SU-DHL-6 (cell line): ENCODE results near the gene STARD5.

Source experiments
- H2AFZ ChIP-seq: fragments of 200-600 bp; sonication (generic); 2 replicates; pipeline ENCODE4 v1.6.1; 2014; ENCODE audit warnings: low read depth, mild to moderate bottlenecking, moderate library complexity, mixed read lengths, antibody characterized with exemption, low read length; ENCODE audit not compliant: severe bottlenecking
- H3F3A ChIP-seq: fragments of 200-600 bp; shearing (Covaris generic); 2 replicates; pipeline ENCODE4 v1.6.0; 2016; ENCODE audit warnings: antibody characterized with exemption, mild to moderate bottlenecking; ENCODE audit not compliant: insufficient read depth
- H3K27ac ChIP-seq: fragments of 200-600 bp; sonication (generic); 2 replicates; pipeline ENCODE4 v1.5.1; 2016; ENCODE audit warnings: low read depth, mild to moderate bottlenecking, low read length, moderate library complexity, mixed read lengths
- H3K27me3 ChIP-seq: fragments of 200-600 bp; sonication (generic), shearing (Covaris generic); 2 replicates; pipeline ENCODE4 v1.6.0; 2014; ENCODE audit warnings: mild to moderate bottlenecking, low read length
- H3K36me3 ChIP-seq: fragments of 200-600 bp; sonication (generic); 2 replicates; pipeline ENCODE4 v1.6.1; 2014; ENCODE audit warnings: mild to moderate bottlenecking, low read length, mixed read lengths
- H3K4me2 ChIP-seq: fragments of 300-600, 200-600 bp; shearing (Covaris generic), sonication (generic); 2 replicates; pipeline ENCODE4 v1.6.0; 2014; ENCODE audit warnings: low read length, low read depth, mild to moderate bottlenecking; ENCODE audit not compliant: poor library complexity, severe bottlenecking
- H3K4me3 ChIP-seq: fragments of 200-600 bp; sonication (generic); 2 replicates; pipeline ENCODE4 v1.5.1; 2014; ENCODE audit warnings: antibody characterized with exemption, low read length, mild to moderate bottlenecking, mixed read lengths; ENCODE audit not compliant: insufficient read depth, poor library complexity, severe bottlenecking
- H3K79me2 ChIP-seq: fragments of 200-600 bp; sonication (generic); 2 replicates; pipeline ENCODE4 v1.6.1; 2014; ENCODE audit warnings: mild to moderate bottlenecking, low read length, moderate library complexity; ENCODE audit not compliant: insufficient read depth
- H3K9ac ChIP-seq: fragments of 200-600 bp; sonication (generic); 2 replicates; pipeline ENCODE4 v1.7.0; 2014; ENCODE audit warnings: mild to moderate bottlenecking, low read length
- H3K9me2 ChIP-seq: fragments of 200-600 bp; sonication (generic); replicated peaks from 2 replicates; pipeline ENCODE4 v1.6.1; 2014; ENCODE audit warnings: low read length; ENCODE audit not compliant: insufficient read depth
- H3K9me3 ChIP-seq: fragments of 200-600 bp; sonication (generic); 2 replicates; pipeline ENCODE4 v1.6.1; 2014; ENCODE audit warnings: low read length, mixed read lengths; ENCODE audit not compliant: insufficient read depth
- H4K20me1 ChIP-seq: fragments of 200-600 bp; sonication (generic); 2 replicates; pipeline ENCODE4 v1.6.1; 2014; ENCODE audit warnings: low read depth, mild to moderate bottlenecking, antibody characterized with exemption, low read length, moderate library complexity, mixed read lengths
- EZH2phosphoT487 ChIP-seq: fragments of 200-600 bp; sonication (generic), shearing (Covaris generic); conservative IDR thresholded peaks from 2 replicates; pipeline ENCODE4 v1.6.1; 2018; ENCODE audit warnings: mild to moderate bottlenecking, antibody characterized with exemption, low read length, moderate library complexity, mixed read lengths
- TF ChIP-seq, protein P1 (sequence below): fragments of 200-600 bp; sonication (generic); IDR thresholded peaks from one replicate; pipeline ENCODE4 v1.5.1; 2017; ENCODE audit warnings: antibody characterized with exemption, mild to moderate bottlenecking, low read length, moderate library complexity; ENCODE audit not compliant: insufficient read depth, poor library complexity, severe bottlenecking

The STARD5 gene

DNA sequence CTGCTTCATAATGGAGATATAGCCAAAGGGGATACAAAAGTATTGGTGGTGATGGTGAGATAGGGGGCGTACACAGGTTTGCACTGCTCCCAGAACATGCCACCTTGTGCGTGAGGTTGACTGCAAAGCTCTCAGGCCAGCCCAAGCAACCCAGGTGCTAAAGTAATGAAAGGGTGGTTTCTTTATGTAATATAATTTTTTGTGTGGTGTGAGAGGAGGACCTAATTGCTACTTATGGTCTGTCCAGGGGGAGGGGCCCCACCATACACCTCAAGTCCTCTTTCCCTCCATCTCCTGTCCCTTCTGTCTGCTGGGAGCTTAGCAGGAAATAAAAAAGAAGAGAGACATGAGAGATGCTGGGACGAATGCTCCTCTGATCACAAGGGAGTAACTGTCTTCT lies 53.8 kb downstream of the STARD5 start:
- H2AFZ ChIP-seq, result no peak overlapping the region
- no peaks in the 10 kb centered on the region for H3K9me2 ChIP-seq
- H3K79me2 ChIP-seq, result no peaks in the 10 kb centered on the region
- H3K9ac ChIP-seq, result no peak overlapping the region
- no peaks in the 10 kb centered on the region for H3F3A ChIP-seq
- no peak overlapping the region for H3K27ac ChIP-seq
- no peak overlapping the region for H3K4me2 ChIP-seq
- H3K27me3 ChIP-seq, result no peaks in the 10 kb centered on the region
- TF ChIP-seq, protein P1, sequence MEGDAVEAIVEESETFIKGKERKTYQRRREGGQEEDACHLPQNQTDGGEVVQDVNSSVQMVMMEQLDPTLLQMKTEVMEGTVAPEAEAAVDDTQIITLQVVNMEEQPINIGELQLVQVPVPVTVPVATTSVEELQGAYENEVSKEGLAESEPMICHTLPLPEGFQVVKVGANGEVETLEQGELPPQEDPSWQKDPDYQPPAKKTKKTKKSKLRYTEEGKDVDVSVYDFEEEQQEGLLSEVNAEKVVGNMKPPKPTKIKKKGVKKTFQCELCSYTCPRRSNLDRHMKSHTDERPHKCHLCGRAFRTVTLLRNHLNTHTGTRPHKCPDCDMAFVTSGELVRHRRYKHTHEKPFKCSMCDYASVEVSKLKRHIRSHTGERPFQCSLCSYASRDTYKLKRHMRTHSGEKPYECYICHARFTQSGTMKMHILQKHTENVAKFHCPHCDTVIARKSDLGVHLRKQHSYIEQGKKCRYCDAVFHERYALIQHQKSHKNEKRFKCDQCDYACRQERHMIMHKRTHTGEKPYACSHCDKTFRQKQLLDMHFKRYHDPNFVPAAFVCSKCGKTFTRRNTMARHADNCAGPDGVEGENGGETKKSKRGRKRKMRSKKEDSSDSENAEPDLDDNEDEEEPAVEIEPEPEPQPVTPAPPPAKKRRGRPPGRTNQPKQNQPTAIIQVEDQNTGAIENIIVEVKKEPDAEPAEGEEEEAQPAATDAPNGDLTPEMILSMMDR, result no peak
- TF ChIP-seq EZH2phosphoT487, result no peak
- H3K36me3 ChIP-seq, result no peaks in the 10 kb centered on the region
- no peaks in the 10 kb centered on the region for H3K9me3 ChIP-seq
- no peak overlapping the region for H3K4me3 ChIP-seq
- H4K20me1 ChIP-seq, result no peaks in the 10 kb centered on the region

DNA sequence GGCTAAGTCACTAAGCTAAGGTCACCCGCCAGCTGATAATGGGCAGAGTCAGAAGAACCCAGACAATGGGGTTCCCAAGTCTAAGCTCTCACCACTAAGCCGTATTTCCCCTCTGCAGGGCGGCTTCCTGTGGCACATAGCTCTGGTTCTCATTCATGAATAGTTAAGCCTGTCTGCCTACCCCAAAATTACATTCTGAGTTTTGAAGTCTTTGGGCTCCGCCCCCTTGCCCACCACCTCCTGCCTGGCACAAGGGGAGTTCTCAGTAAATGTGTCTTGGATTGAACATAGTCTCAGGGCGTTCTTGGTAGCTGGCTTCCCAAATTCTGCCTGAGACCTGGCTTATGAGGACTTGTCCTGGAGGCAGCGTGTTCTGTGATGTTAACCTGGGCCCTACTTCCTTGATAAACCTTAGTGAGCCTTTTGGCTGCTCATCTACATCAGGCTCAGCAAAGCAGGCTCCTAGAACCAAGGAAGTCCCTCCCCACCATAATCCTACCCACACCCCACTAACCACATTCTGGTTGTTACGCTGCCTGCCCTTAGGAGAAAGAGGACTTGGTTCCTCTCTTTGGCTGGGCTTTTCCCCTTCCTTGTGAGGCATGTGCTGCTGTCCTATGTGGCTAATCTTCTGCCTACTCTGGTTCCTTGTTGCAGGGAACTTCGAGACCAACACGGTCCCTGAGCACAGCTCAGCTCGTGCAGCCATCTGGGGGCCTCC lies 54.9 kb downstream of the STARD5 start:
- H3K27ac ChIP-seq, result no peak overlapping the region
- no peak overlapping the region for H3K4me2 ChIP-seq
- H3K4me3 ChIP-seq, result no peak overlapping the region
- no peaks in the 10 kb centered on the region for H3F3A ChIP-seq
- H3K9me3 ChIP-seq, result no peaks in the 10 kb centered on the region
- no peaks in the 10 kb centered on the region for H3K36me3 ChIP-seq
- no peak for TF ChIP-seq EZH2phosphoT487
- TF ChIP-seq, protein P1, result no peak
- H2AFZ ChIP-seq, result no peak overlapping the region
- H3K27me3 ChIP-seq, result no peaks in the 10 kb centered on the region
- no peak overlapping the region for H3K9ac ChIP-seq
- H3K9me2 ChIP-seq, result no peaks in the 10 kb centered on the region
- H4K20me1 ChIP-seq, result no peaks in the 10 kb centered on the region
- no peaks in the 10 kb centered on the region for H3K79me2 ChIP-seq

DNA sequence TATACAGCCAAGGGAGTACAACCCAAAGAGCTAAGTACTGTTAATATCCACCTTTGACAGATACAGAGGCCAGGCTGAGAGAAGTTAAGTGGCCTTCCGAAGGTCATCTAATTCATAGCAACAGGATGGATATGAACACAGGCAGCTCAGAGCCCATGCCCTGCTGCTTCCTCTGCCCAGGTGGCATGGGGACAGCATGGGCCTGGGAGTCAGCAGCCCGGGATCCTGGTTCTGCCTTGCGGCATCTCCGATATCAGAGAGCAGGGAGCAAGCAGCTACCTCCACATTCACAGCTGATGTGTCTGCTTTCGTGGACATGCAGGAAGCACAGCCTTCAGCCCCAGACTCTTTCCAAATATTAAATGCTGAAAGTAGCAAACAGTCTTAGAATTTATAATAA lies 55.6 kb downstream of the STARD5 start:
- Histone ChIP-seq H3K27me3 (no peaks in the 10 kb centered on the region), H3K36me3 (no peaks in the 10 kb centered on the region), H3K27ac (no peak overlapping the region), H3K79me2 (no peaks in the 10 kb centered on the region), H3K9me3 (no peaks in the 10 kb centered on the region), H4K20me1 (no peaks in the 10 kb centered on the region), H3K4me3 (no peak overlapping the region), H3K9ac (no peak overlapping the region), H2AFZ (no peak overlapping the region), H3F3A (no peaks in the 10 kb centered on the region), H3K4me2 (no peak overlapping the region), H3K9me2 (no peaks in the 10 kb centered on the region)
- TF ChIP-seq, protein P1, result no peak
- TF ChIP-seq EZH2phosphoT487, result no peak
